NCI-H128 (cell line): ENCODE measurements around the gene CYTH3.

Experiments
- DNase-seq: peaks from one replicate; lab custom pipeline; 2025; ENCODE audit not compliant: unreplicated experiment; lab: John Stamatoyannopoulos, UW

The CYTH3 gene

DNA sequence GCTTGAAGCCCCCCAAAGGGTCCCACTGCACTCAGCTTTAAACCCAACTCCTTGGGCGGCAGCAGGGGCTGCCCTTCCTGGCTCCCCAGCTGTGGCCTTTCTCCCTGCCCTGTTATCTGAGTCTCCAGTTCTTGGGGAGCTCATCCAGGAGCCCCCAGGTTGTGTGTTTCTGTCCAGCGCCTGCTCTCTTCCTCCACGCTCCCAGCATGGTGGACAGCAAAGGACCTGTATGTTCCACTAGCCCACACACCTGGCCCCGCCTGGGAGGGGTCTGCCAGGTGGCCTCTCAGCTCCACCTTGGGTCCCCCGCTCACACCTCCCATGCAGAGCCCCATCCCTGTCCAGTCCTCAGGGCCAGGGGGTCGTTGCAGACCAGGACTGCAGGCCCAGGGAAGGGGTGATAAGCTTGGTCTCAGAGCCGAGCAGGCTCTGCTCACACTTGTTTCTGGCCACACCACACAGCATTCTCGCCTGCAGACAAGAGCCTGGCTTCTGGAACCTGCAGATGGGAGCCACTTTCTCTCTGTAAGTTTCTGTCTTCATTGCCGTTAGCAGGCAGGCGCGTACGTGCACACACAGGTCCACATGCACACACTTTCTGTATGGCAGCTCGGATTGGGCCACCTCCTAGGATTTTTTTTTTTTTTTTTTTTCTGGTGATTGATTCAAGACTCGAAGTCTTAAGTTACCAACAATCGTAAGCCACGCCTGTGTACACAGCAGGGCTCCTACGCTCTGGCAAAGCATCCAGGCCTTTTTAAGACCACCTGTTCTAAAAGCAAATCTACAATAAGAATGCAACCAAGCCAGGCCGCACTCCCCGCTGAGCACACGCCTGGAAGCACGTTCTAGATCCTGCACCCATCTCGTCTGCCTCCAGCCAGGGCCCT lies 104.6 kb downstream of the CYTH3 start:
- peak; percentile 69 for DNase-seq

DNA sequence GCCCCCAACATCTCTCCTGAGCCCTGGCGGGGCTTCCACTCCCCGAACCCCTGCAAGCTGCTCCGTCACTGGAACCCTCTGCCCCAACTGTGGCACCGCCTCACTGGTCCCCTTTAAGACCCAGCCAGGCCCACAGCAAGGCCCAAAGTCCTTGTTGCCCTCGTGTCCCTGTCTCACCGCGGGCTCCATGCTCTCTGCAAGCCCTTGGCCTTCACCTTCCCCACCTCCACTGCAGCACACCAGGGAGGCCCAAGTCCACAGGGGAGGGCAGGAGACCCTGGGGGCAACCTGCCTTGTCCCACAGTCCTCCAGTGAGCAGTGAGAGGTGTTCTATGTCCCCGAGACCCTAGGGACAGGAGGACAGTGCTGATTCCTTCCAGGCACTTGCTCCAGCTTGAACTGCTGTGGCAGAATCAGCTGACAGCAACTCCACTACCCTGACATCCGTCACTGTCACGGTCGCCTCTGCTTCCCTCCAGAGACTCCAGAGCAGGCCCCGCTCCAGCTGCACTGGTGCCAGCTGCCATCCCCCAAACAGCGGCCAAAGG lies 105.3 kb downstream of the CYTH3 start:
- no peak for DNase-seq

DNA sequence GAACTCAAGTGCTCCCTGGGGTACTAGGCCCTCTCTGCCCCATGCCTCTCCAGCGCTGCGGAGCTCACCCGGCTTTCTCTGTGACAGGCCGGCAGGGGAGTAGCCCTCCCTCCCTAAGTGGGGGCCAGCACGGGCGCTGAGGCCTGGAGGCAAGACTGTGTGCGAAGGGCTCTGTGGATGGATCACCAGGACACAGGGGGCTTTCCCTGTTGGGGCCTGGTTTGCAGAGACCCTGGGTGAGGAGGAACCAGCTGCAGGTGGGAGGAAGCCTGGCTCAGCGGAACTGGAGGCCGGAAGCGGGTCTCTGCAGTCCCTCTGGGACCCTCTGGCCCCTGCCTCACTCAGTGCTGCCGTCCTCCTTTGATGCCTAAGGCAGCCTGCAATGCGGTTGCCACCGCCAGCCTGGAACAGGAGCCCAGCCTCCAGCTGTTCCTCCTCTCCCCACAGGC lies 106.0 kb downstream of the CYTH3 start:
- DNase-seq: peak; percentile 9

DNA sequence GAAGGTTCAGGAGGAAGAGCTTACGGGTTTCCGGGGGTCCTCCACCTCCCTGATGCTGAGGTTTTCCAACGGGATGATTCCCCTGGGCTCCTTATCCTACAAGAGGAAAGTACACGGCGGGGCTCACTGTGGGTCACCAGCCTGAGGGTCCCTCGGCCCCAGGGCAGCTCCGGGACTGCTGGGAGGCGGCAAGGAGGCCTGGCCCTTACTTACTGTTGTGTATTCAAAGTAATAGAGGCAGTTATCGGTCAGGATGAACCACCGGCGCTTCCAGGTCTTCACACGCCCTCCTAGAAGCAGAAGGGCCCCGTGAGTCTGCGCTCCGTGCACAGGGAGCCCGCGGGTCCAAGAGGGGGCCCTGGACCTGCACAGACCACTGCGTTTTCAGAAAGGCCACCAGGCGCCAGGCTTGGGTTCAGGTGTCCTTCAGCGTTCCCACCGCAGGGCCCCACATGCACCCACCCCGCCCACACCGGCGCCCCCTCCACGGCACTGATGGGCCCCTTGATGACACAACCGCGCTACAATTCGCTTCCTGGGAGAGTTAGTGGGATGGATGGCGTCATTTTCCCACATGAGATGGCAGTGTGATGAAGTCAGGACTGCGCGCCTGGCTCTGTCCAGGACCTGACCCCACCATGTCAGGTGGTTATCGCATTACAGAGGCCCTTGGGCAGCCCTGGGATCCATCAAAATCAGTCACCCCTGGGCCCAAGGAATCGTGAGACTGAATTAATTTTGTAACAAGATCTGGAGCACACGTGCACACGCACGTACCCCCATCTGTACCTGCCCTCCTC lies 106.7 kb downstream of the CYTH3 start:
- no peak for DNase-seq

DNA sequence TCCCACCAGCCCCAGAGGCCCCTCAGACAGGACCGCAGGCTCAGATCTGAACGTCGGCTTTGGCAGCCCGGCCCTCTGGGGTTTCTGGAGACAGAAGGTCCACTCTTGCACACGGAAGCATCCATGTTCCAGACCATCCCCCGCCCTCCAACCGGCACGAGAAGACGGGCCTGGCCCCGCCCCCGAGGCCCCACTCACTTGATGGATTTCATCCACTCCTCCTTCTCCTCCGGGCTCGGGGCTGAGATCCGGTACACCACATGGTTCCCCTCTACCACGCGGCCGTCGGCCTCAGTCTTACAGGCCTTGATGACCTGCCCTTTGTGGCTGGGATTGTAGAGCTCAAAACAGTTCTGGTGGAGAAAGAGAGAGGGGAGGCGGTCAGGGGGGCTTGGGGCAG lies 107.3 kb downstream of the CYTH3 start:
- DNase-seq: no peak

DNA sequence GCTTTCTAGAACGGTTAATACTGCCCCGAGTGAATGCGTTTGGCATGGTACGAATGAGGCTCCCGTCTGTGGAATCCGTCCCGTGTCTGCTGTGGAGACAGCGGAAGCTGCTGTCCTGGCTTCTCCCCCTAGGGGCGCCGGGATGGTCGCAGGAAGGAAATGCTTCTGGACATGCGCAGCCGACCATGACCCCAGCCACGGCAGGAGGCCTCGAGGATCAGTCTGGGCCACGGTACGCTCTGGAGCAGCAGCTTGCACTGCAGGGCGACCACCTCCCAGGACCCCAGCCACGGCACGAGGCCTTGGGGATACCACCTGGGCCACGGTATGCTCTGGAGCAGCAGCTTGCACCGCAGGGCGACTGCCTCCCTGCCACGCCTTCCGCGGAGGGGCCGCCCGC lies 107.9 kb downstream of the CYTH3 start:
- no peak for DNase-seq

DNA sequence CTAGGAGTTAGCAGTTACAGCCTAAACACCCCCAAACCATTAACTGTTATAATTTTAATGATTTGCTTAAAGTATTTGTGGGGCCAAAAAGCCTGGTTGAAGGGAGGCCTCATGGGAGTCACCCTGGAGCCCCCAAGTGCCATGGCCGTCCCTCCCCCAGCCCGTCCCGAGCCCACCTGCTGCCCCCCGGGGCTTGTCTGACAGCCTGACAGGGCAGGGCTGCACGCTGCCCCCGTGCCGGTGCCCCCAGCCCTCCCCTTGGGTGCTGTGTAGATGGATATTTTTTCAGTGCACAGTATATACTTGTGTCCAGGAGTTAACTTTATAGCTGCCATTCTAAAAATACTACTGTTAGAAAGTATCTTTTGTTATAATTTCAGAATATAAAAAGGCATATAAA lies 108.4 kb downstream of the CYTH3 start:
- DNase-seq: no peak

DNA sequence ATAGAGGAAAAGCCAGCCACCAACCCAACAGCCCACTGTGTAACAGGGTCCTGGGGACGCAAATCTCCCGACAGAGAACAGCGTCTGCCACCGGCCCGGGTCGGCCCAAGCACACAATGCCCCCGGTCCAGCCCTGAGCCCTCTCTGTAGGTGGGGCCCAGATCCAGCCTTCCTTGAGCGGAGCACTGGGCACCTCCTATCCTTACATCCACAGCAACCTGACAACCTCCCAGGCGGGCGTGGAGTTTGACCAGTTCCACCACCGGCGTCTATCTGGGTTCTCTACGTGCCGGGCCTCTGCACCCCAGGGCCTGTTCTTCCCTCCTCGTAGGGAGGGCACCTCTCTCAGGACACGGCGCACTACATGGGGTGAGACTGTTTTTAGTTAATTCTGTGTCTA lies 109.0 kb downstream of the CYTH3 start:
- no peak for DNase-seq

DNA sequence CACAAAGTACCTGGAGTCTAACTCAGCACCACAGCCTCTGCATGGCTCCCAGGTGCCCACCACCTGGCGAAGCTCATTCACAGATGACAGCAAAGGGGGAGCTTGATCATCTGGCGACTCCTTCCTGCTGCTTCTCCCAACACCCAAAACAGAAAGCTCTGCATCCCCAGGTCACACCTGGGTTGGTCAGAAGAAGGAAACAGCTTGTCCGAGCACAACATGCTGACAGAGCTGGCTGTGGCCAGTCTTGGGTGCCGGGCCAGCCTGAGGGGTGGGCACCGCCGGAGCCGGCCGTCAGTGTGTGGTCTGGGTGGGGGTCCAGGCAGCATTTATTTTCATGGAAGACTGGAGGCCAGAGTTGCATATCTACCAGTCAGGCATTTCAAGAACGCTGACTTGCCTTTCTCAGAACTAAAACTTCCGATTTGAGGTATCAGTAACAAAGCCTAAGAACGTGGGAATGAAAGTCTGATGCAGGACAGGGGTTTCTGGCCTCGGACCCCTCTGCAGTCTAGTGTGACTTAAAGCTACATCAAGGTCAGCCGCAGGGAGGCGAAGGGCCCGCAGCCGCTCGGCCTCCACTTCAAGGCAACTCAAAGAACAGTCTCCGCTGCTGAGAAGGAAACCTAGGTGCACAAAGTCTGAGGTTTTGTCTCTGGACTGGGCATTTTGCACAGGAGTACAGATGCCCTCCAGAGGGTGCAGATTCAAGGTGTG lies 109.6 kb downstream of the CYTH3 start:
- DNase-seq: no peak

DNA sequence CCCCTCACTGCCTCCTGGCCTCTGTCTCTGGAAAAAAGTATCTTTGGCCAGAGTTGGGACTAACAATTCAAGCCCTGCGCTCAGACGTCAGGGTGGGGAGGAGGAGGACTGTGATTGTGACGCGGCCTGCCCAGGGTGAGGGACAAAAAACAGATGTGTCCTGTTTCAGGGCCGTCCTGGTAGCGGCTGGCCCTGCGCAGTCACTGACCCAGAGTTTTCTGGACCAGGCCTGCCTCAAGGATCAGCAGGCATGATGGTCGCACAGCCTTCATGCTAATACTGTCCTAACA lies 110.1 kb downstream of the CYTH3 start:
- DNase-seq: no peak

DNA sequence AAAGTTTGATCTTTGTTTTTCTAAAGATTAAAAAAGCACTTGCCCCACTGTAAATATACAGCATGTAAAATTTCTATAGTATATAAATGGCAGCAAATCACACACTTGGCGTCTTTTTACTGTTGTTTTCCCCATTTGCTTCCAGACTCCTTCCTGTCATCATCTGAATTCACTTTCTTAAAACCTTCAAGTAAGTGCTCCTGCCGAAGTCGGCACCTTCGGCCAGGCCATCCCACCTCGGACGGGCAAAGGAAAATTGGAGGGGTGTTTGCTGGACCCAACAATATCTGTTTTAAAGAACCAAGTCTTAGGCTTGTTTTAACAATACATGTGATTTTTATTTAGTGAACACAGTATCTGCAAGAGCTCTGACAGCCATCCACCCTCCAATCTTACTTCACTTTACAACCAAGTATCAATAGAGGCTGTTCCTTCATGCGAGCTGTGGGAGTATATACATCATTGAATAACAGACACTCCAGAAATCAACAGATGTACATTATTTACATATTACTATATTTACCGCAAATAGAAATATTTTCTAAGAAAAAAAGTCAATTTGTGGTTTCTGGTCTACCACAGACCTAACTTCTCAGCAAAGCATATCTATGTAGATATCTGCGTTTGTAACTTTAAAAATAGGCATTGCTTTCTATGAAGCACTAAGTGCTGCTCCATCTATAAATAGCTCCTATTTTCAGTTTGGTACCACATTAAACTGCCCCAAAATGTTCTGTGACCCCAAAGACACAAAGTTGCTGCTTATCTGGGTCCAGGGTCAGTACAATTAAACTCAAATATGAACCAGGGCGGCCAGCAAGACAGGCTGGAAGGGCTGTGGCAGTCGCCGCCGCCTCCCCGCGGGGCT lies 110.7 kb downstream of the CYTH3 start:
- no peak for DNase-seq

DNA sequence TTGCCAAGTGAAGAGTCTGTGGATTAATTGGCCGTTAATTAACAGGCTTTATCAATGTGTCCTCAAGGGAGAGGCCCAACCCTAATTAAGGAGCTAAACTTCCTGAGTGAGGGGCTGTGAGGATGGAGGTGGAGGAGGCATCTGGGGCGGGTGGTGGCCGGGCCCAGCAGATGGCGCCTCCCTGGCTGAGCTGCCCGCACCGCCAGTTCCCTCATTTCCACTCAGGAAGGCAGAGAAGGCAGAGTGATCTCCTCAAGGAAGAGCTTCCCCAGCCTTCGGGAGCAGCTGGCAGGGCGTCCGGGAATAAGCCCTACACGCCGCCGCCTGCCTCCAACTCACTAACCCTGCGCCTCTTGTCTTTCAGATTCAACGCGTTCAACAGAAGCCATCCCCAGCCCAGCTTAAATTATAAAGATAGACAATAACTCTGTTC lies 112.2 kb downstream of the CYTH3 start:
- no peak for DNase-seq

DNA sequence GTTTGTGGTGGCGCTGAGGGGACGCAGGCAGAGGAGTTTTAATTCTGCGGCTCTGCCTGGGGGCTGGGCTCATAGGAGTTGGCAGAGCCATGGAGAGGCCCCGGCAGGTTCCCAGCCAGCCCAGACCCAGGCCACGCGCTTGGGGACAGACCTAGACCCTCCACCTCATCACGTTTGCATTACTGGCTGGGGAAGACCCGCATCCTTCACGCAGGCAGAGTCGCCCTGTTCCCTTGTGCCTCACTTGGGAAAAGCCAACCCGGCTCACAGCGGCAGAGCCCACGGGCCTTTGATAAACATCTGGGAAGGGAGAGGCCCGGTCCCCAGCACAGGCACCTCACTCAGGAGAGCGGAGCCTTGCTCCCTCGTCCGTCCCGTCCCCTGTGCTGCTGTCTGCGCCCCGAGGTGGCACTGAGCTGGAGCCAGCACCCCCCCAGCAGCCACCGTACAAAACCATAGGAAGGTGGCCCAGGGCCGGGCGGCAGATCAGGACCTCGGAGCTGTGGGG lies 112.8 kb downstream of the CYTH3 start:
- DNase-seq: no peak

DNA sequence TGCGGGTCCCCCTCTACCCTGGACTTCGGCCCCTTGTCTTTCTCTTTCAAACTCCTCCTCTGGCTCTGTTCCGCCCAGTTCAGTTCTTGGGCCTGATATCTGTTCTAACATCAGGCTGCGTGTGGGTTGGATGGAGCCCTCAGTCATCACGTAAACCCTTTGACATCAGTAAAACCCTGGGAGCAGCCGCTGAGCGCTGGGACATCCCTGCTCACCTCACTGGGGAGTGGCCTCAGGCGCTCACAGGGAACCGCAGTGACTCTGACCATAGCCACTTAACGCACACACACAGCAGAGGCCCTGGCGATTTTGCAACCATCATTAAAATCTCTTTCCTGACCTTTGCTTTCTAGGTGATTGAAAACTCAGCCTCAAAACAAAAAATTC lies 113.3 kb downstream of the CYTH3 start:
- DNase-seq: no peak

DNA sequence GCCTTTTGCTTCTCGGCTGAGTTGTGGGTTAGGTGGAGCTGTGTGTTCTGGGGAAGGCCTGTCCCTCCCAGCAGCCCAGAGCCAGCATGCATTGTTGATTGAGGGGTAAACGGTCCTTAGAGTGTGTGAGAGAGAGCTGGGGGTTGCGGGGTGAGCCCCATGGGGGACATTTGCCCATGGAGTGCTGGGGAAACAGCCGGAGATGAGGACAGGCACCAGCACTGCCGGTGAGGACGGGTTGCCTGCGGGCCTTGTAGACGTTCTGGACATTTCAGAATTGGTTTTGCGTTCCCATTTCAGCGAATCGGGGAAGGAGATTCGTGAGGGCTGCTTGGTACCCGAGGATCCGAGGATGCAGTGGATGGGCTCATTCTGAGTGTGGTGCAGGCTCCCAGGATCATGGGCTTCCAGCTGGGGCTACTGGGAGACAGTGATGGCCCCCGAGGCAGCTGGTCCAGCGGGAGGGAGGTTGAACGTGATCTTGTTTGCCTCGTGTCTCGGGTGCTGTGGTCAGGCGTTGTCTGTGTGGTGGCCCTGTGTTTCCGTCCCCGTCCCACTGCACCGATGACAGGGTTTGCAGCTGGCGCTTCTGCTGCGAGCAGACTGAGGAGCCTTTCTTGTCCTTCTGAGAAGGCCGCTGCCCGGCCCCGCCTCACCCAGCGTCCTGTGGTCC lies 113.9 kb downstream of the CYTH3 start:
- DNase-seq: no peak

DNA sequence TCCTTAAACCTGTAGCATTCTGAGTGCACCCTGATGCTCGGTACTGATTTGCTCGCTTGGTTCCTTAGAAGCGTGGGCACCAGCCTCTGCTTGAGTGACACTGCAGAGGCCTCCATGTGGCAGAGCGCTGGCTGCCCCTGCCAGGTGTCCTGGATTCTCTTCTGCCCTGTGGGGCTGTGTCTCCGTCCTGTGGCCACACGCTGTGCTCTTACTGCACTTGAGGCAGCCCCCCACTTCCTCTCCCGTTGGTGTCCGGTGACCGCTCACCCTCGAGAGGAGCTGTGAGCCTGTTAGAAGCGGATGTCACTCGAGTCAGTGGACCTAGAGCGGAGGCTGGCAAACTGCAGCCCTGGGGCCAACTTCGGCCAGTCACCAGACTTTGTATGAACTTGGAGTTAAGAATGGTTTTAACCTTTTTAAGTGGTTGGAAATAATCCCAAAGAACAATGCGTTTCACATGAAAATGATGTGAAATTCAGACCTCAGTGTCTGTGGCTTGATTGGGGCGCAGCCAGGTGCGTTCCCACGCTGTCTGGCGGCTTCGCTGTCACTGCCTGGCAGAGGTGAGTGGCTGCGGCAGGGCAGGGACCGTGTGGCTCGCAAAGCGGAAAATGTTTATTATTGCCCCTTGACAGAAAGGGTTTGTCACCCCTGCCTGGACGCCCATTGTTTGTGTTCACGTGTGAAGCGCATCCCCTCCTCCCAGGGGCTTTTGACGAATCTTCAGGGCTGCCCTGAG lies 114.6 kb downstream of the CYTH3 start:
- DNase-seq: no peak

DNA sequence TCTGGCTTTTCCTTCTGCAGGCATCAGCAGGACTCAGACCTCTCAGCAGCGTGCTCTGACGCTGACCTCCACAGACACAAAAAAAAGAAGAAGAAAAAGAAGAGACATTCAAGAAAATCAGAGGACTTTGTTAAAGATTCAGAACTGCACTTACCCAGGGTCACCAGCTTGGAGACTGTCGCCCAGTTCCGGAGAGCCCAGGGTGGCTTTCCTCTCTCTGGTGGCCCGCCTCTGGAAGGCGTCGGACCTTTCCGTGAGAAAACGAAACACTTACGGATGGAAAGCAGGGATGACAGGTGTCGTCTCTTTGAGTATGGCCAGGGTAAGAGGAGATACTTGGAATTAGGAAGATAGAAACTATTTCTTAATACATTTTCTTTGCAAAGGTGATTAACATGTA lies 115.7 kb downstream of the CYTH3 start:
- DNase-seq: no peak

DNA sequence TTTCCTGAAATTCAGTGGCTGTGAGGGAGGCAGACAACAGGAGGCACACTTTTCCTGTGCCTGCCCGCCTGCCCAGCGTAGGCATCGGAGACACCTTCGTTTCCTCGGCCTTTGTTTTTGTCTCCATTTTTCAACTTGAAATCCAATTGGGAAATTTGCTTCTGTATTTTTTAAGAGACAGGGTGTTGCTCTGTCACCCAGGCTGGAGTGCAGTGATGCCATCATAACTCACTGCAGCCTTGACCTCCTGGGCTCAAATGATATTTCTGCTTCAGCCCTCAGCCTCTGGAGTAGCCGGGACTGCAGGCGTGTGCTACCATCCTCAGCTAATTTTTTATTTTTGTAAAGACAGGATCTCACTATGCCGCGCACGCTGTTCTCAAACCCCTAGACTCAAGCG lies 116.8 kb downstream of the CYTH3 start:
- DNase-seq: no peak
